ENCODE measurements around the gene CXorf38. TPM values are rescaled to one million over a fixed set of nuclear protein-coding genes. Genes with fewer than 3 reads are reported as not detected.
A peak's percentile ranks its signal among the peaks of the same experiment; 100 is the strongest.
"Not testable (repeated sequence)": the region's sequence is repeated elsewhere in the genome, so short reads cannot be mapped to it uniquely, and the experiment has no call there.

CXorf38 gene
- total and polyA plus RNA-seq, 2 donors (not counting 1 experiment from before 2014, with no cell fraction given) = 12.4 to 14.7 TPM

- Histone ChIP-seq H3K9me3 (ENCODE audit: control insufficient read depth, insufficient read depth, low read depth, low read length) (no peaks in the 10 kb centered on the region), H3K4me1 (ENCODE audit: control insufficient read depth, extremely low read depth, insufficient read depth, low read length) (no peaks in the 10 kb centered on the region)
Measured at GRCh38 chrX:40582811-40583210, 64.5 kb downstream of the CXorf38 start.

GRCh38 chrX:40582178-40582577 is 65.2 kb downstream of the CXorf38 start:
- H3K9me3 ChIP-seq (ENCODE audit: control insufficient read depth, insufficient read depth, low read depth, low read length); H4K20me1 ChIP-seq (ENCODE audit: control insufficient read depth, extremely low read depth, insufficient read depth, low read length); H3K36me3 ChIP-seq (ENCODE audit: control insufficient read depth, insufficient read depth, low read length); H2AFZ ChIP-seq (ENCODE audit: low read length); H3K27ac ChIP-seq (ENCODE audit: insufficient read depth, low read length); H3K9ac ChIP-seq (ENCODE audit: insufficient read depth, low read length); H3K27me3 ChIP-seq (ENCODE audit: control insufficient read depth, insufficient read depth, low read length); DNase-seq (ENCODE audit: low read depth in 2 of 2); H3K4me2 ChIP-seq (ENCODE audit: extremely low read depth, insufficient read depth, low read length); H3K4me1 ChIP-seq (ENCODE audit: control insufficient read depth, extremely low read depth, insufficient read depth, low read length): not testable (repeated sequence)
- Histone ChIP-seq H3K79me2 (ENCODE audit: control insufficient read depth, insufficient read depth, low read length) (peaks cover 23% of the 10 kb centered on the region), H3K4me3 (replicated peaks in 1 of 4; ENCODE audit: control extremely low read depth in 1 of 4, insufficient read depth in 1 of 4, low read depth in 3 of 4, low read length in 4 of 4) (peak overlapping the region in 1 of 4 experiments; percentile 70)

More at GRCh38 chrX:40582811-40583210, 64.5 kb downstream of the CXorf38 start:
- TF ChIP-seq CTCF (conservative IDR thresholded peaks at IDR 0.05 in 1 of 2, IDR thresholded peaks at IDR 0.05 in 1 of 2; ENCODE audit: low read depth in 1 of 2, low read length in 2 of 2) (no peak), EZH2 (IDR thresholded peaks at IDR 0.05; ENCODE audit: low read length, missing control alignments) (no peak)
- Histone ChIP-seq H3K79me2 (ENCODE audit: control insufficient read depth, insufficient read depth, low read length) (peaks cover 23% of the 10 kb centered on the region), H3K4me3 (replicated peaks in 1 of 4; ENCODE audit: control extremely low read depth in 1 of 4, insufficient read depth in 1 of 4, low read depth in 3 of 4, low read length in 4 of 4) (no peak overlapping the region), H3K27me3 (ENCODE audit: control insufficient read depth, insufficient read depth, low read length) (no peaks in the 10 kb centered on the region), H4K20me1 (ENCODE audit: control insufficient read depth, extremely low read depth, insufficient read depth, low read length) (no peaks in the 10 kb centered on the region), H3K4me2 (ENCODE audit: extremely low read depth, insufficient read depth, low read length) (no peak overlapping the region), H3K27ac (ENCODE audit: insufficient read depth, low read length) (no peak overlapping the region), H2AFZ (ENCODE audit: low read length) (no peak overlapping the region), H3K9ac (ENCODE audit: insufficient read depth, low read length) (no peak overlapping the region), H3K36me3 (ENCODE audit: control insufficient read depth, insufficient read depth, low read length) (no peaks in the 10 kb centered on the region)
- no peak for DNase-seq (ENCODE audit: low read depth in 2 of 2)

- peak; percentile 4 to 11 for DNase-seq (ENCODE audit: low read depth in 2 of 2)
- no peaks in the 10 kb centered on the region for H4K20me1 ChIP-seq (ENCODE audit: control insufficient read depth, extremely low read depth, insufficient read depth, low read length)
- H3K4me1 ChIP-seq (ENCODE audit: control insufficient read depth, extremely low read depth, insufficient read depth, low read length) = no peaks in the 10 kb centered on the region
- H3K27me3 ChIP-seq (ENCODE audit: control insufficient read depth, insufficient read depth, low read length) = no peaks in the 10 kb centered on the region
- peaks cover 23% of the 10 kb centered on the region for H3K79me2 ChIP-seq (ENCODE audit: control insufficient read depth, insufficient read depth, low read length)
- peak overlapping the region; percentile 82 for H3K9ac ChIP-seq (ENCODE audit: insufficient read depth, low read length)
- H3K27ac ChIP-seq (ENCODE audit: insufficient read depth, low read length) = peak overlapping the region; percentile 82
- H3K9me3 ChIP-seq (ENCODE audit: control insufficient read depth, insufficient read depth, low read depth, low read length) = no peaks in the 10 kb centered on the region
- peak overlapping the region; percentile 64 to 80 (median 70) for H3K4me3 ChIP-seq (replicated peaks in 1 of 4; ENCODE audit: control extremely low read depth in 1 of 4, insufficient read depth in 1 of 4, low read depth in 3 of 4, low read length in 4 of 4)
- no peak overlapping the region for H2AFZ ChIP-seq (ENCODE audit: low read length)
- peak overlapping the region; percentile 69 for H3K4me2 ChIP-seq (ENCODE audit: extremely low read depth, insufficient read depth, low read length)
- TF ChIP-seq CTCF (conservative IDR thresholded peaks at IDR 0.05 in 1 of 2, IDR thresholded peaks at IDR 0.05 in 1 of 2; ENCODE audit: low read depth in 1 of 2, low read length in 2 of 2) (no peak), EZH2 (IDR thresholded peaks at IDR 0.05; ENCODE audit: low read length, missing control alignments) (no peak)
- H3K36me3 ChIP-seq (ENCODE audit: control insufficient read depth, insufficient read depth, low read length) = no peaks in the 10 kb centered on the region
Measured at GRCh38 chrX:40581336-40581920, 65.9 kb downstream of the CXorf38 start.

Measured in fibroblast of lung (primary cell).